ENCODE measurements around the gene PKDREJ. TPM values are rescaled to one million over a fixed set of nuclear protein-coding genes. Genes with fewer than 3 reads are reported as not detected.

Gene PKDREJ
- total RNA-seq, 1 experiment from 2014 or later = 0.05 TPM

- intact Hi-C loops (cut with micrococcal nuclease; ENCODE audit: unreplicated experiment) = no loop called here
- CTCF ChIA-PET = no interaction called here
- no peaks in the 10 kb centered on the region for H3K4me1 Mint-ChIP-seq (ENCODE audit: low read depth, unreplicated experiment)
- DNase-seq = no peak
- peaks cover 16% of the 10 kb centered on the region for H3K36me3 Mint-ChIP-seq (ENCODE audit: insufficient read depth, unreplicated experiment)
- H3K4me3 Mint-ChIP-seq (ENCODE audit: low read depth, unreplicated experiment) = no peak overlapping the region
- no TSS peak for BruUV-seq (replicated peaks)
- H3K27me3 Mint-ChIP-seq (ENCODE audit: unreplicated experiment) = no peaks in the 10 kb centered on the region
- no peak for TF ChIP-seq CTCF (IDR thresholded peaks at IDR 0.05; ENCODE audit: unreplicated experiment)
- no peaks in the 10 kb centered on the region for H3K9me3 Mint-ChIP-seq (ENCODE audit: low read depth, unreplicated experiment)
- H3K27ac Mint-ChIP-seq (ENCODE audit: unreplicated experiment) = no peak overlapping the region
Measured at GRCh38 chr22:46219636-46220035, 43.5 kb downstream of the PKDREJ start.

- intact Hi-C loops (cut with micrococcal nuclease; ENCODE audit: unreplicated experiment) = no loop called here
- peaks cover 16% of the 10 kb centered on the region for H3K36me3 Mint-ChIP-seq (ENCODE audit: insufficient read depth, unreplicated experiment)
- CTCF ChIA-PET = no interaction called here
Measured at GRCh38 chr22:46214616-46215015, 48.5 kb downstream of the PKDREJ start.

GRCh38 chr22:46214149-46214548 is 49.0 kb downstream of the PKDREJ start:
- DNase-seq = no peak
- no peak overlapping the region for H3K27ac Mint-ChIP-seq (ENCODE audit: unreplicated experiment)
- H3K4me3 Mint-ChIP-seq (ENCODE audit: low read depth, unreplicated experiment) = no peak overlapping the region
- intact Hi-C loops (cut with micrococcal nuclease; ENCODE audit: unreplicated experiment) = no loop called here
- no peaks in the 10 kb centered on the region for H3K4me1 Mint-ChIP-seq (ENCODE audit: low read depth, unreplicated experiment)
- H3K9me3 Mint-ChIP-seq (ENCODE audit: low read depth, unreplicated experiment) = no peaks in the 10 kb centered on the region
- peaks cover 16% of the 10 kb centered on the region for H3K36me3 Mint-ChIP-seq (ENCODE audit: insufficient read depth, unreplicated experiment)
- no peaks in the 10 kb centered on the region for H3K27me3 Mint-ChIP-seq (ENCODE audit: unreplicated experiment)
- CTCF ChIA-PET = no interaction called here
- TF ChIP-seq CTCF (IDR thresholded peaks at IDR 0.05; ENCODE audit: unreplicated experiment) = no peak
- BruUV-seq (replicated peaks) = no TSS peak

More at GRCh38 chr22:46214616-46215015, 48.5 kb downstream of the PKDREJ start:
- Mint-ChIP-seq H3K4me3 (ENCODE audit: low read depth, unreplicated experiment) (no peak overlapping the region), H3K4me1 (ENCODE audit: low read depth, unreplicated experiment) (no peaks in the 10 kb centered on the region), H3K27me3 (ENCODE audit: unreplicated experiment) (no peaks in the 10 kb centered on the region), H3K27ac (ENCODE audit: unreplicated experiment) (no peak overlapping the region), H3K9me3 (ENCODE audit: low read depth, unreplicated experiment) (no peaks in the 10 kb centered on the region)
- DNase-seq = no peak
- BruUV-seq (replicated peaks) = no TSS peak
- TF ChIP-seq CTCF (IDR thresholded peaks at IDR 0.05; ENCODE audit: unreplicated experiment) = no peak

GRCh38 chr22:46213052-46213451 is 50.1 kb downstream of the PKDREJ start:
- no TSS peak for BruUV-seq (replicated peaks)
- TF ChIP-seq CTCF (IDR thresholded peaks at IDR 0.05; ENCODE audit: unreplicated experiment) = no peak
- no peak overlapping the region for H3K4me3 Mint-ChIP-seq (ENCODE audit: low read depth, unreplicated experiment)
- H3K36me3 Mint-ChIP-seq (ENCODE audit: insufficient read depth, unreplicated experiment) = peaks cover 7% of the 10 kb centered on the region
- H3K4me1 Mint-ChIP-seq (ENCODE audit: low read depth, unreplicated experiment) = no peaks in the 10 kb centered on the region
- CTCF ChIA-PET = no interaction called here
- intact Hi-C loops (cut with micrococcal nuclease; ENCODE audit: unreplicated experiment) = no loop called here
- no peak for DNase-seq
- H3K9me3 Mint-ChIP-seq (ENCODE audit: low read depth, unreplicated experiment) = no peaks in the 10 kb centered on the region
- no peaks in the 10 kb centered on the region for H3K27me3 Mint-ChIP-seq (ENCODE audit: unreplicated experiment)
- H3K27ac Mint-ChIP-seq (ENCODE audit: unreplicated experiment) = no peak overlapping the region

All from Calu3 (cell line).